A673 (cell line): Measurements from ENCODE around the gene C1QTNF9B. TPM values are rescaled to one million over a fixed set of nuclear protein-coding genes. Genes with fewer than 3 reads are reported as not detected.

Experiments
- BruUV-seq: library from RNA; stranded (reverse); fragments of 400-500 nt; replicated peaks from 2 replicates; lab custom pipeline; 2021; lab: Mats Ljungman, UMichigan
- CTCF ChIA-PET: fragments of 300-600 bp; sonication (Branson Sonifier 250); formaldehyde crosslinking; loops from one replicate; lab custom pipeline; 2022; ENCODE audit warnings: antibody characterized with exemption; lab: Charles Lee
- POLR2A ChIA-PET: fragments of 300-600 bp; sonication (Branson Sonifier 250); formaldehyde crosslinking; loops from one replicate; lab custom pipeline; 2022; ENCODE audit warnings: antibody characterized with exemption; ENCODE audit not compliant: low non-redundant PET; lab: Charles Lee
- DNase-seq: peaks from one replicate; pipeline ENCODE4 v3.0.0-alpha.2; 2015; ENCODE audit warnings: low spot score
- H3K27ac ChIP-seq: fragments of 200-600 bp; sonication (generic); 2 replicates; pipeline ENCODE4 v1.5.1; 2016; ENCODE audit warnings: mixed run types, low read depth, mild to moderate bottlenecking, mixed read lengths, antibody characterized with exemption, low read length; ENCODE audit not compliant: poor library complexity, severe bottlenecking
- H3K27me3 ChIP-seq: fragments of 200-600 bp; sonication (generic); replicated peaks from 2 replicates; pipeline ENCODE4 v1.6.1; 2017; ENCODE audit warnings: mixed run types, low read depth, mild to moderate bottlenecking, mixed read lengths, antibody characterized with exemption, low read length; ENCODE audit not compliant: insufficient read depth, poor library complexity
- H3K36me3 ChIP-seq: fragments of 200-600 bp; sonication (generic); 2 replicates; pipeline ENCODE4 v1.6.1; 2016; ENCODE audit warnings: mixed run types, mild to moderate bottlenecking, mixed read lengths, antibody characterized with exemption, low read length; ENCODE audit not compliant: insufficient read depth, poor library complexity, severe bottlenecking
- H3K4me1 ChIP-seq: fragments of 200-600 bp; sonication (generic); 2 replicates; pipeline ENCODE4 v1.6.1; 2017; ENCODE audit warnings: mixed run types, mild to moderate bottlenecking, mixed read lengths, antibody characterized with exemption, low read length; ENCODE audit not compliant: insufficient read depth, poor library complexity, severe bottlenecking
- H3K4me3 ChIP-seq: fragments of 200-600 bp; sonication (generic); 2 replicates; pipeline ENCODE4 v1.5.1; 2016; ENCODE audit warnings: low read depth, mixed run types, mild to moderate bottlenecking, mixed read lengths, low read length; ENCODE audit not compliant: poor library complexity, severe bottlenecking
- H3K9me3 ChIP-seq: fragments of 200-600 bp; sonication (generic); 2 replicates; pipeline ENCODE4 v1.6.1; 2016; ENCODE audit warnings: mixed run types, low read depth, mild to moderate bottlenecking, mixed read lengths, antibody characterized with exemption, low read length; ENCODE audit not compliant: poor library complexity, severe bottlenecking
- CTCF ChIP-seq: fragments of 300-800, 200-600 bp; sonication (generic); conservative IDR thresholded peaks from 2 replicates; pipeline ENCODE4 v1.5.1; 2017; ENCODE audit warnings: low read depth, mild to moderate bottlenecking, antibody characterized with exemption, low read length, moderate library complexity, mixed read lengths
- EZH2 ChIP-seq: fragments of 200-600 bp; sonication (generic); IDR thresholded peaks from 2 replicates; pipeline ENCODE4 v1.6.1; 2017; ENCODE audit warnings: borderline replicate concordance, low read depth, mild to moderate bottlenecking, mixed read lengths, antibody characterized with exemption, low read length; ENCODE audit not compliant: poor library complexity, severe bottlenecking
- intact Hi-C: fragments of 100-400 bp; cut with micrococcal nuclease; formaldehyde crosslinking; loops from one replicate; pipeline ENCODE4 v1.10.0; 2022; ENCODE audit not compliant: unreplicated experiment
- total RNA-seq: library from RNA; stranded (reverse); gene quantifications from 2 replicates; pipeline ENCODE4 v1.2.3, GENCODE V29; 2021

The C1QTNF9B gene
- total RNA-seq, 1 experiment from 2014 or later = not detected

GRCh38 chr13:23868521-23868920 lies 28.8 kb downstream of the C1QTNF9B start:
- Histone ChIP-seq H3K4me1 (no peaks in the 10 kb centered on the region), H3K9me3 (no peaks in the 10 kb centered on the region), H3K27ac (no peak overlapping the region), H3K4me3 (no peak overlapping the region), H3K27me3 (no peaks in the 10 kb centered on the region), H3K36me3 (no peaks in the 10 kb centered on the region)
- DNase-seq = no peak
- ChIA-PET CTCF (no interaction called here), POLR2A (no interaction called here)
- no peak for TF ChIP-seq EZH2
- TF ChIP-seq CTCF = no peak
- intact Hi-C loops = no loop called here
- no TSS peak for BruUV-seq

GRCh38 chr13:23867027-23867491 lies 30.2 kb downstream of the C1QTNF9B start:
- intact Hi-C loops = no loop called here
- ChIA-PET CTCF (no interaction called here), POLR2A (no interaction called here)
- no peaks in the 10 kb centered on the region for H3K9me3 ChIP-seq
- no peak overlapping the region for H3K4me3 ChIP-seq
- no peak overlapping the region for H3K27ac ChIP-seq
- no peaks in the 10 kb centered on the region for H3K27me3 ChIP-seq
- BruUV-seq = no TSS peak
- no peaks in the 10 kb centered on the region for H3K4me1 ChIP-seq
- no peak for DNase-seq
- TF ChIP-seq EZH2 (no peak), CTCF (no peak)
- no peaks in the 10 kb centered on the region for H3K36me3 ChIP-seq

GRCh38 chr13:23866420-23867026 lies 30.8 kb downstream of the C1QTNF9B start:
- Histone ChIP-seq H3K27me3 (no peaks in the 10 kb centered on the region), H3K36me3 (no peaks in the 10 kb centered on the region), H3K4me1 (no peaks in the 10 kb centered on the region), H3K9me3 (no peaks in the 10 kb centered on the region), H3K4me3 (no peak overlapping the region), H3K27ac (no peak overlapping the region)
- ChIA-PET POLR2A (no interaction called here), CTCF (no interaction called here)
- no TSS peak for BruUV-seq
- intact Hi-C loops = no loop called here
- TF ChIP-seq CTCF = no peak
- no peak for DNase-seq
